A549 (cell line): Measurements from ENCODE around the gene ABCA7. TPM values are rescaled to one million over a fixed set of nuclear protein-coding genes. Genes with fewer than 3 reads are reported as not detected.

ENCODE experiments used
- ATAC-seq, 2 experiments: fragments of 200-7000 bp in 1 of 2; fragments of >200 bp in 1 of 2; cut with Nextera tagmentation in 1 of 2; cut with Tn5 transposase in 1 of 2; 3 replicates each; pipeline versions ENCODE4 v1.8.0 to v1.9.1; 2018 to 2020; ENCODE audit warnings: mild to moderate bottlenecking in 1 of 2, moderate library complexity in 1 of 2
- CTCF ChIA-PET: fragments of 300-600 bp; sonication (Branson Sonifier 250); formaldehyde crosslinking; extraction: SDS; loops from one replicate; lab custom pipeline; 2021; ENCODE audit warnings: antibody characterized with exemption, inconsistent platforms; lab: Yijun Ruan, JAX
- POLR2A ChIA-PET: fragments of 350-600 bp; formaldehyde crosslinking; extraction: SDS; loops from one replicate; lab custom pipeline; 2021; ENCODE audit warnings: antibody characterized with exemption, inconsistent platforms; lab: Yijun Ruan, JAX
- DNase-seq, 2 experiments: peaks; one replicate each; pipeline versions ENCODE4 v3.0.0 to v3.0.0-alpha.2; 2011 to 2016; ENCODE audit warnings: low read depth in 1 of 2, low spot score in 1 of 2
- FAIRE-seq: peaks from 2 replicates; lab custom pipeline; 2011; peaks lifted over from hg19 to GRCh38; lab: Jason Lieb, UNC
- H3K27ac ChIP-seq, 2 experiments: fragments of >200 bp; sonication (Bioruptor Twin); formaldehyde crosslinking; 3 replicates each; pipeline ENCODE4 v1.5.1; 2016 to 2017
- H3K4me1 ChIP-seq: fragments of >200 bp; sonication (Bioruptor Twin); formaldehyde crosslinking; 3 replicates; pipeline ENCODE4 v1.6.1; 2016
- H3K4me2 ChIP-seq: fragments of >200 bp; sonication (Bioruptor Twin); formaldehyde crosslinking; 3 replicates; pipeline ENCODE4 v1.6.1; 2016
- H3K4me3 ChIP-seq: fragments of >200 bp; sonication (Bioruptor Twin); formaldehyde crosslinking; 3 replicates; pipeline ENCODE4 v1.5.1; 2016
- H3K9me3 ChIP-seq: fragments of >200 bp; sonication (Bioruptor Twin); formaldehyde crosslinking; 3 replicates; pipeline ENCODE4 v1.6.1; 2016
- CEBPB ChIP-seq, 2 experiments: fragments of >200 bp in 1 of 2; sonication (Bioruptor Twin) in 1 of 2; formaldehyde crosslinking in 1 of 2; IDR thresholded peaks; 2 replicates each; pipeline ENCODE4 v1.6.1; 2012 to 2016
- CHD2 ChIP-seq: fragments of 150-350 bp; IDR thresholded peaks from 2 replicates; pipeline ENCODE4 v1.6.1; 2014; ENCODE audit warnings: low read length; ENCODE audit not compliant: partially characterized antibody
- EHF ChIP-seq: fragments of 250-450 bp; sonication (Bioruptor Pico); IDR thresholded peaks from 2 replicates; pipeline ENCODE4 v1.5.0; 2020; ENCODE audit warnings: mild to moderate bottlenecking
- EHMT2 ChIP-seq: fragments of 200-600 bp; sonication (generic); IDR thresholded peaks from 2 replicates; pipeline ENCODE4 v1.6.1; 2016; ENCODE audit warnings: antibody characterized with exemption, low read depth, mild to moderate bottlenecking, moderate library complexity
- ESRRA ChIP-seq: fragments of 150-350 bp; IDR thresholded peaks from 2 replicates; pipeline ENCODE4 v1.6.1; 2014; ENCODE audit warnings: mild to moderate bottlenecking, low read length, borderline replicate concordance
- FOSL2 ChIP-seq, 2 experiments: fragments of 450-650 bp in 1 of 2; fragments of >200 bp in 1 of 2; sonication (Bioruptor Twin) in 1 of 2; formaldehyde crosslinking; IDR thresholded peaks; 2 replicates each; pipeline versions ENCODE4 v1.5.0 to v1.6.1; 2016 to 2020; ENCODE audit warnings: mild to moderate bottlenecking in 1 of 2, moderate library complexity in 1 of 2
- FOXS1 ChIP-seq: fragments of 250-450 bp; sonication (Bioruptor Pico); IDR thresholded peaks from 2 replicates; pipeline ENCODE4 v1.5.0; 2020; ENCODE audit warnings: mild to moderate bottlenecking, moderate library complexity
- GATA3 ChIP-seq: IDR thresholded peaks from 2 replicates; pipeline ENCODE4 v1.6.1; 2012; ENCODE audit warnings: borderline replicate concordance
- JUNB ChIP-seq: fragments of >200 bp; sonication (Bioruptor Twin); formaldehyde crosslinking; IDR thresholded peaks from 2 replicates; pipeline ENCODE4 v1.6.1; 2016
- KDM1A ChIP-seq: fragments of 200-600 bp; sonication (generic); IDR thresholded peaks from 2 replicates; pipeline ENCODE4 v1.6.1; 2016; ENCODE audit warnings: low read depth, mild to moderate bottlenecking
- NFE2L2 ChIP-seq: fragments of 150-350 bp; conservative IDR thresholded peaks from 2 replicates; pipeline ENCODE4 v1.6.1; 2014; ENCODE audit warnings: low read length
- NR3C1 ChIP-seq: fragments of >200 bp; sonication (Bioruptor Twin); formaldehyde crosslinking; IDR thresholded peaks from 3 replicates; pipeline ENCODE4 v1.6.1; 2017
- RARB ChIP-seq: fragments of 250-450 bp; sonication (Bioruptor Pico); IDR thresholded peaks from 2 replicates; pipeline ENCODE4 v1.8.0; 2021; ENCODE audit warnings: mild to moderate bottlenecking, moderate library complexity
- WGBS: methylation state at CpG from one replicate; pipeline ENCODE4 v1.1.6; 2017; ENCODE audit errors: missing lambda C conversion rate; 5-methylcytosine and 5-hydroxymethylcytosine counted together
- polyA plus RNA-seq, 4 experiments: library from polyadenylated mRNA; depleted of rRNA in 3 of 4; stranded (reverse); fragments of >200 nt; fragmentation: RNase III in 1 of 4; extraction: RNeasy Plus Mini Kit Qiagen cat#74134 plus additional on column Dnase treatment in 1 of 4; gene quantifications; 2 replicates in 3 of 4; 3 replicates in 1 of 4; pipeline ENCODE4 v1.2.3, GENCODE V29; 2011 to 2017
- TF ChIP-seq, protein P1 (sequence below): fragments of 200-600 bp; sonication (generic); IDR thresholded peaks from 2 replicates; pipeline ENCODE4 v1.6.1; 2016; ENCODE audit warnings: antibody characterized with exemption, mild to moderate bottlenecking, moderate library complexity
- TF ChIP-seq, protein P2 (sequence below): fragments of 150-350 bp; IDR thresholded peaks from 2 replicates; pipeline ENCODE4 v1.6.1; 2014; ENCODE audit warnings: low read depth, mild to moderate bottlenecking, low read length
- TF ChIP-seq, protein P3 (sequence below): fragments of 450-650 bp; IDR thresholded peaks from 2 replicates; pipeline ENCODE4 v1.6.1; 2014; ENCODE audit warnings: antibody characterized with exemption

The ABCA7 gene
- polyA plus RNA-seq, 2 of the 4 experiments (the other 2 are of a cell fraction) = 5.0 to 13.5 TPM

DNA sequence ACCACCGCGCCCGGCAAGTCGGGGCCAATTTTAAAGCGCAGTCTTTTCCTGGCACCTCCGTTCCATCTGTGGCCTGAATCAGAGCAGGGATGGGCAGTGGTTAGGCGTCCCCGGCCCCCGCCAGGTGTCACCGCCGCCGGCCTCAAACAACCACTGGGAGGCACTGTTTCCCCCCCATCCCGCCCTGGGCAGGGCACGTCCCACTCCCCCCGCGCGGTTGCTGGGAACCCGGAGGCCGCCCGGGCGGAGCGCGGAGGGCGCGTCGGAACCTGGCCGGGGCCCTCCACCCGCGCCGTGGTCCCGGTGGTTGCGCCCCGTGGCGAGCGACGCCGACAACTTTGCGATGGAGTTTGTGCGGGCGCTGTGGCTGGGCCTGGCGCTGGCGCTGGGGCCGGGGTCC is 39.8 kb upstream of the ABCA7 start, which contains the start of gene GRIN3B (continued):
- TF ChIP-seq, protein P1, sequence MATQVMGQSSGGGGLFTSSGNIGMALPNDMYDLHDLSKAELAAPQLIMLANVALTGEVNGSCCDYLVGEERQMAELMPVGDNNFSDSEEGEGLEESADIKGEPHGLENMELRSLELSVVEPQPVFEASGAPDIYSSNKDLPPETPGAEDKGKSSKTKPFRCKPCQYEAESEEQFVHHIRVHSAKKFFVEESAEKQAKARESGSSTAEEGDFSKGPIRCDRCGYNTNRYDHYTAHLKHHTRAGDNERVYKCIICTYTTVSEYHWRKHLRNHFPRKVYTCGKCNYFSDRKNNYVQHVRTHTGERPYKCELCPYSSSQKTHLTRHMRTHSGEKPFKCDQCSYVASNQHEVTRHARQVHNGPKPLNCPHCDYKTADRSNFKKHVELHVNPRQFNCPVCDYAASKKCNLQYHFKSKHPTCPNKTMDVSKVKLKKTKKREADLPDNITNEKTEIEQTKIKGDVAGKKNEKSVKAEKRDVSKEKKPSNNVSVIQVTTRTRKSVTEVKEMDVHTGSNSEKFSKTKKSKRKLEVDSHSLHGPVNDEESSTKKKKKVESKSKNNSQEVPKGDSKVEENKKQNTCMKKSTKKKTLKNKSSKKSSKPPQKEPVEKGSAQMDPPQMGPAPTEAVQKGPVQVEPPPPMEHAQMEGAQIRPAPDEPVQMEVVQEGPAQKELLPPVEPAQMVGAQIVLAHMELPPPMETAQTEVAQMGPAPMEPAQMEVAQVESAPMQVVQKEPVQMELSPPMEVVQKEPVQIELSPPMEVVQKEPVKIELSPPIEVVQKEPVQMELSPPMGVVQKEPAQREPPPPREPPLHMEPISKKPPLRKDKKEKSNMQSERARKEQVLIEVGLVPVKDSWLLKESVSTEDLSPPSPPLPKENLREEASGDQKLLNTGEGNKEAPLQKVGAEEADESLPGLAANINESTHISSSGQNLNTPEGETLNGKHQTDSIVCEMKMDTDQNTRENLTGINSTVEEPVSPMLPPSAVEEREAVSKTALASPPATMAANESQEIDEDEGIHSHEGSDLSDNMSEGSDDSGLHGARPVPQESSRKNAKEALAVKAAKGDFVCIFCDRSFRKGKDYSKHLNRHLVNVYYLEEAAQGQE = no peak
- TF ChIP-seq CEBPB (IDR thresholded peaks at IDR 0.05) (no peak), NR3C1 (no peak), EHMT2 (no peak), EHF (CRISPR knock-in tag) (no peak), CHD2 (no peak), KDM1A (no peak)

DNA sequence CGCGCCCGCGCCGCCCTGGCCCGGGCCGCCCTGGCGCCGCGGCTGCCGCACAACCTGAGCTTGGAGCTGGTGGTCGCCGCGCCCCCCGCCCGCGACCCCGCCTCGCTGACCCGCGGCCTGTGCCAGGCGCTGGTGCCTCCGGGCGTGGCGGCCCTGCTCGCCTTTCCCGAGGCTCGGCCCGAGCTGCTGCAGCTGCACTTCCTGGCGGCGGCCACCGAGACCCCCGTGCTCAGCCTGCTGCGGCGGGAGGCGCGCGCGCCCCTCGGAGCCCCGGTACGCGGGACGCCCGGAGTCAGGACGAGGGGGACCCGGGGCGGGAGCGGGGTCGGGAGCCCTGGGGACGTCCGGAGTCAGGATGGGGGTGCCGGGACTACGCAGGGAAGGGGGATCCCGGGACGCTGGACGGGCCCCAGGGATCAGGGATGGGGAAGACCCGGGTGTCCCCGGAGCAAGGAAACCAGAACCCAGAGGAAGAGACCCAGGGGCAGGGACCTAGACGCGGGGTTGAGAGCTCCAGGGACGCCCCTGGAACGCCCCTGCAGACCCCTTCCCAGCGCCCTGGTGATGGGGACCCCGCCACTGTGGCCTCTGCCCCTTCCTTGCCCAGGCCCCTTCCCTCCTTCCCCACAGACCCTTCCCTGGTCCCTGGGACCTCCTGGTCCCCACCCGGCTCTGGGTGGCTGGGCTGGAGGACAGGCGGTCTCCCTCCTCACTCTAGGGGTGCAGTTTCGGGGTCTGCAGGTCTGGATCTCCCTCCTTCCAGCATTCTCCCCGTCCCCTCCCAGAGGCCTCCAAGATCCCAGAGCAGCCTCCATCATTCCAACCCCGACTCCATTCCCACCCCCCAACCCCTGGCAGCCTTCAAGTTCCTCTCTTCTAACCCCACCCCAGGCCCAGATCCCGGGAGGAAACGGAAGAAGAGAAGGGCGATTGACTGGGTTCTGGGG is 39.0 kb upstream of the ABCA7 start:
- TF ChIP-seq, protein P2, sequence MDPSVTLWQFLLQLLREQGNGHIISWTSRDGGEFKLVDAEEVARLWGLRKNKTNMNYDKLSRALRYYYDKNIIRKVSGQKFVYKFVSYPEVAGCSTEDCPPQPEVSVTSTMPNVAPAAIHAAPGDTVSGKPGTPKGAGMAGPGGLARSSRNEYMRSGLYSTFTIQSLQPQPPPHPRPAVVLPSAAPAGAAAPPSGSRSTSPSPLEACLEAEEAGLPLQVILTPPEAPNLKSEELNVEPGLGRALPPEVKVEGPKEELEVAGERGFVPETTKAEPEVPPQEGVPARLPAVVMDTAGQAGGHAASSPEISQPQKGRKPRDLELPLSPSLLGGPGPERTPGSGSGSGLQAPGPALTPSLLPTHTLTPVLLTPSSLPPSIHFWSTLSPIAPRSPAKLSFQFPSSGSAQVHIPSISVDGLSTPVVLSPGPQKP = no peak
- no peak for TF ChIP-seq NFE2L2
- TF ChIP-seq, protein P3, sequence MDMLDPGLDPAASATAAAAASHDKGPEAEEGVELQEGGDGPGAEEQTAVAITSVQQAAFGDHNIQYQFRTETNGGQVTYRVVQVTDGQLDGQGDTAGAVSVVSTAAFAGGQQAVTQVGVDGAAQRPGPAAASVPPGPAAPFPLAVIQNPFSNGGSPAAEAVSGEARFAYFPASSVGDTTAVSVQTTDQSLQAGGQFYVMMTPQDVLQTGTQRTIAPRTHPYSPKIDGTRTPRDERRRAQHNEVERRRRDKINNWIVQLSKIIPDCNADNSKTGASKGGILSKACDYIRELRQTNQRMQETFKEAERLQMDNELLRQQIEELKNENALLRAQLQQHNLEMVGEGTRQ = no peak
- TF ChIP-seq FOSL2 (IDR thresholded peaks at IDR 0.05) = no peak
- TF ChIP-seq FOSL2 (CRISPR knock-in tag; IDR thresholded peaks at IDR 0.05) = no peak
- no peak for TF ChIP-seq RARB (CRISPR knock-in tag)
- TF ChIP-seq ESRRA = no peak
- TF ChIP-seq FOXS1 (CRISPR knock-in tag) = no peak
- TF ChIP-seq GATA3 = no peak
- no peak for TF ChIP-seq JUNB
- Histone ChIP-seq H3K4me3 (peak overlapping the region; percentile 52), H3K27ac (peak overlapping the region; percentile 57 to 88; a peak in 5 of 6 replicates), H3K4me1 (peaks cover 20% of the 10 kb centered on the region; the same call in 2 of the 3 replicates), H3K4me2 (peak overlapping the region; percentile 96), H3K9me3 (no peaks in the 10 kb centered on the region)
- FAIRE-seq (no peak), ATAC-seq (peak; percentile 15 to 26; a peak in 5 of 6 replicates), DNase-seq (peak in 1 of 2 experiments; percentile 51)
- CTCF ChIA-PET = interaction anchor here (0.6 to 1.4 kb wide), 5 partner anchors 21 to 203 kb away, joined by 3 to 5 read pairs (median 4); no protein-coding TSS in a partner anchor
- POLR2A ChIA-PET = interaction anchor here (0.5 to 1.0 kb wide), 2 partner anchors 21 to 92 kb away, joined by 3 read pairs; partner anchors contain the start of genes RNU6-2 and TMEM259
- WGBS = 22% methylated on average over 6 of the region's 73 CpGs
